ENCODE data around the gene NSG1. TPM values are rescaled to one million over a fixed set of nuclear protein-coding genes. Genes with fewer than 3 reads are reported as not detected.

The NSG1 gene
- total and polyA plus RNA-seq, 2 experiments from 2014 or later, result 0.31 to 0.86 TPM

GRCh38 chr4:4410271-4410670 lies 23.4 kb downstream of the NSG1 start:
- Histone ChIP-seq H3K27ac (no peak overlapping the region), H3K27me3 (replicated peaks; ENCODE audit: insufficient read depth) (0 out of 2 replicates have a peak, but pooled peaks cover 5% of the 10 kb centered on the region), H3K79me2 (ENCODE audit: insufficient read depth) (no peaks in the 10 kb centered on the region), H3K9me2 (ENCODE audit: insufficient read depth) (no peaks in the 10 kb centered on the region), H3K4me2 (ENCODE audit: unreplicated experiment) (no peak overlapping the region), H4K20me1 (ENCODE audit: insufficient read depth) (no peaks in the 10 kb centered on the region), H3K4me1 (ENCODE audit: insufficient read depth) (no peaks in the 10 kb centered on the region), H3K9ac (no peak overlapping the region), H3F3A (ENCODE audit: insufficient read depth) (no peaks in the 10 kb centered on the region), H2AFZ (no peak overlapping the region), H3K4me3 (no peak overlapping the region), H3K9me3 (ENCODE audit: low read depth) (no peaks in the 10 kb centered on the region), H3K36me3 (ENCODE audit: low read depth) (no peaks in the 10 kb centered on the region)
- TF ChIP-seq EZH2 (IDR thresholded peaks at IDR 0.05; ENCODE audit: insufficient read depth, poor library complexity, severe bottlenecking) (no peak), EZH2phosphoT487 (IDR thresholded peaks at IDR 0.05; ENCODE audit: insufficient read depth, low read depth) (no peak)
- in situ Hi-C loops (cut with MboI), result no loop called here
- DNase-seq, result no peak
- WGBS, 2 experiments (ENCODE audit: low coverage in 1 of 2, low lambda C conversion rate in 2 of 2, missing lambda C conversion rate in 2 of 2), result 74 to 76% methylated on average over 15 of the region's 15 CpGs

- no peaks in the 10 kb centered on the region for H3K79me2 ChIP-seq (ENCODE audit: insufficient read depth)
- DNase-seq, result no peak
- no peak overlapping the region for H3K4me2 ChIP-seq (ENCODE audit: unreplicated experiment)
- WGBS, 2 experiments (ENCODE audit: low coverage in 1 of 2, low lambda C conversion rate in 2 of 2, missing lambda C conversion rate in 2 of 2), result 74 to 78% methylated on average over 15 of the region's 15 CpGs
- no peaks in the 10 kb centered on the region for H3K4me1 ChIP-seq (ENCODE audit: insufficient read depth)
- H3K9me2 ChIP-seq (ENCODE audit: insufficient read depth), result no peaks in the 10 kb centered on the region
- H2AFZ ChIP-seq, result no peak overlapping the region
- H3F3A ChIP-seq (ENCODE audit: insufficient read depth), result no peaks in the 10 kb centered on the region
- no peaks in the 10 kb centered on the region for H3K36me3 ChIP-seq (ENCODE audit: low read depth)
- in situ Hi-C loops (cut with MboI), result no loop called here
- H3K4me3 ChIP-seq, result no peak overlapping the region
- H3K9ac ChIP-seq, result no peak overlapping the region
- H3K27ac ChIP-seq, result no peak overlapping the region
- H3K27me3 ChIP-seq (replicated peaks; ENCODE audit: insufficient read depth), result no peaks in the 10 kb centered on the region
- no peaks in the 10 kb centered on the region for H3K9me3 ChIP-seq (ENCODE audit: low read depth)
- TF ChIP-seq EZH2 (IDR thresholded peaks at IDR 0.05; ENCODE audit: insufficient read depth, poor library complexity, severe bottlenecking) (no peak), EZH2phosphoT487 (IDR thresholded peaks at IDR 0.05; ENCODE audit: insufficient read depth, low read depth) (no peak)
- H4K20me1 ChIP-seq (ENCODE audit: insufficient read depth), result no peaks in the 10 kb centered on the region
Observed at GRCh38 chr4:4411906-4412305, 25.0 kb downstream of the NSG1 start.

- H4K20me1 ChIP-seq (ENCODE audit: insufficient read depth), result no peaks in the 10 kb centered on the region
- H3K9ac ChIP-seq, result no peak overlapping the region
- no peak for TF ChIP-seq EZH2phosphoT487 (IDR thresholded peaks at IDR 0.05; ENCODE audit: insufficient read depth, low read depth)
- TF ChIP-seq EZH2 (IDR thresholded peaks at IDR 0.05; ENCODE audit: insufficient read depth, poor library complexity, severe bottlenecking), result no peak
- H3K4me3 ChIP-seq, result no peak overlapping the region
- 79 to 83% methylated on average over 19 of the region's 19 CpGs for WGBS, 2 experiments (ENCODE audit: low coverage in 1 of 2, low lambda C conversion rate in 2 of 2, missing lambda C conversion rate in 2 of 2)
- H3K4me1 ChIP-seq (ENCODE audit: insufficient read depth), result no peaks in the 10 kb centered on the region
- no peaks in the 10 kb centered on the region for H3K9me2 ChIP-seq (ENCODE audit: insufficient read depth)
- H2AFZ ChIP-seq, result no peak overlapping the region
- H3K36me3 ChIP-seq (ENCODE audit: low read depth), result no peaks in the 10 kb centered on the region
- no peak for DNase-seq
- H3K4me2 ChIP-seq (ENCODE audit: unreplicated experiment), result no peak overlapping the region
- H3F3A ChIP-seq (ENCODE audit: insufficient read depth), result no peaks in the 10 kb centered on the region
- in situ Hi-C loops (cut with MboI), result no loop called here
- no peaks in the 10 kb centered on the region for H3K27me3 ChIP-seq (replicated peaks; ENCODE audit: insufficient read depth)
- no peaks in the 10 kb centered on the region for H3K79me2 ChIP-seq (ENCODE audit: insufficient read depth)
- H3K9me3 ChIP-seq (ENCODE audit: low read depth), result no peaks in the 10 kb centered on the region
- H3K27ac ChIP-seq, result no peak overlapping the region
Observed at GRCh38 chr4:4412641-4413372, 25.9 kb downstream of the NSG1 start.

GRCh38 chr4:4413373-4413725 lies 26.4 kb downstream of the NSG1 start:
- Histone ChIP-seq H3K4me2 (ENCODE audit: unreplicated experiment) (no peak overlapping the region), H3K79me2 (ENCODE audit: insufficient read depth) (no peaks in the 10 kb centered on the region), H3K4me3 (no peak overlapping the region), H3K27ac (no peak overlapping the region), H3F3A (ENCODE audit: insufficient read depth) (no peaks in the 10 kb centered on the region), H3K9ac (no peak overlapping the region), H2AFZ (no peak overlapping the region), H4K20me1 (ENCODE audit: insufficient read depth) (no peaks in the 10 kb centered on the region), H3K4me1 (ENCODE audit: insufficient read depth) (no peaks in the 10 kb centered on the region), H3K9me2 (ENCODE audit: insufficient read depth) (no peaks in the 10 kb centered on the region), H3K27me3 (replicated peaks; ENCODE audit: insufficient read depth) (no peaks in the 10 kb centered on the region), H3K9me3 (ENCODE audit: low read depth) (no peaks in the 10 kb centered on the region), H3K36me3 (ENCODE audit: low read depth) (peaks cover 2% of the 10 kb centered on the region; the same call in 1 of the 2 replicates)
- in situ Hi-C loops (cut with MboI), result no loop called here
- TF ChIP-seq EZH2 (IDR thresholded peaks at IDR 0.05; ENCODE audit: insufficient read depth, poor library complexity, severe bottlenecking), result no peak
- TF ChIP-seq EZH2phosphoT487 (IDR thresholded peaks at IDR 0.05; ENCODE audit: insufficient read depth, low read depth), result no peak
- 85 to 89% methylated on average over 9 to 10 of the region's 10 CpGs for WGBS, 2 experiments (ENCODE audit: low coverage in 1 of 2, low lambda C conversion rate in 2 of 2, missing lambda C conversion rate in 2 of 2)
- no peak for DNase-seq

All from GM23248 (cell line).